SK-N-SH treated with all-trans-retinoic acid at 6 μM for 48 hours (cell line): Measurements from ENCODE around the gene THADA.

Source experiments
- ATAC-seq: fragments of 200-7000 bp; cut with Tn5 transposase; 3 replicates; pipeline ENCODE4 v1.9.1; 2020; ENCODE audit warnings: mild to moderate bottlenecking, moderate library complexity
- ARNTL ChIP-seq: fragments of 450-650 bp; formaldehyde crosslinking; IDR thresholded peaks from 2 replicates; pipeline ENCODE4 v1.5.0; 2020; ENCODE audit warnings: low read depth, mild to moderate bottlenecking, moderate library complexity, borderline replicate concordance
- BACH2 ChIP-seq: fragments of 250-450 bp; sonication (Bioruptor Pico); IDR thresholded peaks from 2 replicates; pipeline ENCODE4 v1.9.0; 2021; ENCODE audit warnings: mild to moderate bottlenecking, borderline replicate concordance
- CSDC2 ChIP-seq: fragments of 250-450 bp; sonication (Bioruptor Pico); IDR thresholded peaks from 2 replicates; pipeline ENCODE4 v1.5.0; 2020; ENCODE audit warnings: mild to moderate bottlenecking, moderate library complexity
- CSRNP3 ChIP-seq: fragments of 250-450 bp; sonication (Bioruptor Pico); IDR thresholded peaks from 2 replicates; pipeline ENCODE4 v1.5.1; 2021; ENCODE audit warnings: mild to moderate bottlenecking, moderate library complexity
- ESRRG ChIP-seq: fragments of 250-450 bp; sonication (Bioruptor Pico); IDR thresholded peaks from 2 replicates; pipeline ENCODE4 v1.6.1; 2021; ENCODE audit warnings: mild to moderate bottlenecking
- GLIS3 ChIP-seq: fragments of 250-450 bp; sonication (Bioruptor Pico); IDR thresholded peaks from 2 replicates; pipeline ENCODE4 v1.5.0; 2020; ENCODE audit warnings: mild to moderate bottlenecking, moderate library complexity
- ISL1 ChIP-seq: fragments of 250-450 bp; sonication (Bioruptor Pico); IDR thresholded peaks from 2 replicates; pipeline ENCODE4 v2.1.2; 2022; ENCODE audit warnings: mild to moderate bottlenecking, moderate library complexity
- OSR1 ChIP-seq: fragments of 250-450 bp; sonication (Bioruptor Pico); IDR thresholded peaks from 2 replicates; pipeline ENCODE4 v1.8.0; 2022; ENCODE audit warnings: moderate library complexity, mild to moderate bottlenecking, inconsistent platforms
- PATZ1 ChIP-seq: fragments of 250-450 bp; sonication (Bioruptor Pico); IDR thresholded peaks from 2 replicates; pipeline ENCODE4 v1.8.0; 2020; ENCODE audit warnings: mild to moderate bottlenecking, moderate library complexity, borderline replicate concordance
- POU6F1 ChIP-seq: fragments of 250-450 bp; sonication (Bioruptor Pico); IDR thresholded peaks from 2 replicates; pipeline ENCODE4 v1.8.0; 2021; ENCODE audit warnings: low read depth, mild to moderate bottlenecking, moderate library complexity, borderline replicate concordance
- PPARA ChIP-seq: fragments of 250-450 bp; sonication (Bioruptor Pico); IDR thresholded peaks from 2 replicates; pipeline ENCODE4 v1.5.0; 2020; ENCODE audit warnings: mild to moderate bottlenecking, borderline replicate concordance
- RARB ChIP-seq: fragments of 250-450 bp; sonication (Bioruptor Pico); IDR thresholded peaks from 2 replicates; pipeline ENCODE4 v1.8.0; 2021; ENCODE audit warnings: mild to moderate bottlenecking, moderate library complexity
- SNAI2 ChIP-seq: fragments of 250-450 bp; sonication (Bioruptor Pico); IDR thresholded peaks from 2 replicates; pipeline ENCODE4 v1.5.0; 2020; ENCODE audit warnings: mild to moderate bottlenecking, moderate library complexity
- TCF4 ChIP-seq: fragments of 250-450 bp; sonication (Bioruptor Pico); IDR thresholded peaks from 2 replicates; pipeline ENCODE4 v1.8.0; 2021; ENCODE audit warnings: mild to moderate bottlenecking, moderate library complexity, borderline replicate concordance
- TOX ChIP-seq: fragments of 250-450 bp; sonication (Bioruptor Pico); IDR thresholded peaks from 2 replicates; pipeline ENCODE4 v1.8.0; 2021; ENCODE audit warnings: mild to moderate bottlenecking, moderate library complexity, borderline replicate concordance
- TSHZ2 ChIP-seq: fragments of 250-450 bp; sonication (Bioruptor Pico); IDR thresholded peaks from 2 replicates; pipeline ENCODE4 v1.5.0; 2020; ENCODE audit warnings: mild to moderate bottlenecking, moderate library complexity
- ZC3H10 ChIP-seq: fragments of 250-450 bp; sonication (Bioruptor Pico); IDR thresholded peaks from 2 replicates; pipeline ENCODE4 v1.5.1; 2021; ENCODE audit warnings: mild to moderate bottlenecking, moderate library complexity
- ZFP30 ChIP-seq: fragments of 450-650 bp; formaldehyde crosslinking; IDR thresholded peaks from 2 replicates; pipeline ENCODE4 v1.5.0; 2022; ENCODE audit warnings: mild to moderate bottlenecking, moderate library complexity
- ZNF565 ChIP-seq: fragments of 450-650 bp; formaldehyde crosslinking; conservative IDR thresholded peaks from 2 replicates; pipeline ENCODE4 v1.5.0; 2020; ENCODE audit warnings: low read depth, mild to moderate bottlenecking, moderate library complexity
- ZNF70 ChIP-seq: fragments of 450-650 bp; formaldehyde crosslinking; IDR thresholded peaks from 2 replicates; pipeline ENCODE4 v1.5.0; 2020; ENCODE audit warnings: mild to moderate bottlenecking, moderate library complexity
- ZNF8 ChIP-seq: fragments of 450-650 bp; formaldehyde crosslinking; IDR thresholded peaks from 2 replicates; pipeline ENCODE4 v1.5.0; 2020; ENCODE audit warnings: mild to moderate bottlenecking, moderate library complexity
- TF ChIP-seq, protein P1 (sequence below): fragments of 250-450 bp; sonication (Bioruptor Pico); IDR thresholded peaks from 2 replicates; pipeline ENCODE4 v1.5.1; 2020; ENCODE audit warnings: low read depth, mild to moderate bottlenecking, moderate library complexity

THADA gene

GRCh38 chr2:43268066-43268953, 327.5 kb downstream of the THADA start (continued):
- TF ChIP-seq PATZ1 (CRISPR knock-in tag), result no peak
- no peak for TF ChIP-seq TSHZ2
- no peak for TF ChIP-seq OSR1 (CRISPR knock-in tag)
- TF ChIP-seq ARNTL (CRISPR knock-in tag), result no peak
- TF ChIP-seq CSRNP3, result no peak
- no peak for TF ChIP-seq BACH2 (CRISPR knock-in tag)
- TF ChIP-seq PPARA (CRISPR knock-in tag), result no peak

DNA sequence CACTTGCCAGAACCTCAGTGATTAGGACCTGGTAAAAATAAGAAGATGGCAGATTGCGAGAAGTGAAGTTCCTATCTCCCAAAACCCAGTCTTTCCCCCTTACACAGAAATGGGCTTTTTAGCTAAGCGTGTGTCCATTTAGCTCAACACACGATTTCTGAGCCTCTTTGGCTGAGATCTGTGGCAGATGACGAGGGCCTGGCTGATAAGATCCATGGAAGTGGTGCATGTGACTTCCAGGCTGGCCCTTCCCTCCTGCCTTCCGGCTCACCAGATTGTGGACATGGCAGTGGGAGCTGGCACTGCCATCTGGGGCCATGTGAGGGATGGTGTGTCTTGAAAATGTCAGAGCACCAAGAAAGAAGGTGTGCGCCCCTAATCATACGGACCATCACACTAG, 328.5 kb downstream of the THADA start:
- no peak; the same call in 2 of the 3 replicates for ATAC-seq
- TF ChIP-seq ZFP30, result no peak
- peak; percentile 95 for TF ChIP-seq TSHZ2
- no peak for TF ChIP-seq TOX (CRISPR knock-in tag)
- TF ChIP-seq ZNF565 (CRISPR knock-in tag), result no peak
- TF ChIP-seq ZNF8 (CRISPR knock-in tag), result no peak
- TF ChIP-seq PPARA (CRISPR knock-in tag), result 0 out of 2 replicates have a peak, but pooled peaks have one; percentile 47
- TF ChIP-seq GLIS3 (CRISPR knock-in tag), result 0 out of 2 replicates have a peak, but pooled peaks have one; percentile 9
- peak; percentile 82 for TF ChIP-seq TCF4 (CRISPR knock-in tag)
- no peak for TF ChIP-seq CSDC2 (CRISPR knock-in tag)
- TF ChIP-seq PATZ1 (CRISPR knock-in tag), result no peak
- TF ChIP-seq, protein P1, sequence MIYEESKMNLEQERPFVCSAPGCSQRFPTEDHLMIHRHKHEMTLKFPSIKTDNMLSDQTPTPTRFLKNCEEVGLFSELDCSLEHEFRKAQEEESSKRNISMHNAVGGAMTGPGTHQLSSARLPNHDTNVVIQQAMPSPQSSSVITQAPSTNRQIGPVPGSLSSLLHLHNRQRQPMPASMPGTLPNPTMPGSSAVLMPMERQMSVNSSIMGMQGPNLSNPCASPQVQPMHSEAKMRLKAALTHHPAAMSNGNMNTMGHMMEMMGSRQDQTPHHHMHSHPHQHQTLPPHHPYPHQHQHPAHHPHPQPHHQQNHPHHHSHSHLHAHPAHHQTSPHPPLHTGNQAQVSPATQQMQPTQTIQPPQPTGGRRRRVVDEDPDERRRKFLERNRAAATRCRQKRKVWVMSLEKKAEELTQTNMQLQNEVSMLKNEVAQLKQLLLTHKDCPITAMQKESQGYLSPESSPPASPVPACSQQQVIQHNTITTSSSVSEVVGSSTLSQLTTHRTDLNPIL (CRISPR knock-in tag), result 0 out of 2 replicates have a peak, but pooled peaks have one; percentile 26
- 0 out of 2 replicates have a peak, but pooled peaks have one; percentile 25 for TF ChIP-seq ZNF70 (CRISPR knock-in tag)
- TF ChIP-seq POU6F1, result no peak
- no peak for TF ChIP-seq ISL1 (CRISPR knock-in tag)
- TF ChIP-seq CSRNP3, result 0 out of 2 replicates have a peak, but pooled peaks have one; percentile 19
- TF ChIP-seq BACH2 (CRISPR knock-in tag), result peak; percentile 77; the same call in 1 of the 2 replicates
- no peak for TF ChIP-seq ZC3H10 (CRISPR knock-in tag)
- no peak for TF ChIP-seq ESRRG
- no peak for TF ChIP-seq ARNTL (CRISPR knock-in tag)
- TF ChIP-seq RARB (CRISPR knock-in tag), result no peak
- TF ChIP-seq SNAI2 (CRISPR knock-in tag), result peak; percentile 80; the same call in 1 of the 2 replicates
